Left lung (tissue), 10 donors: ENCODE data around the gene ID2. TPM values are rescaled to one million over a fixed set of nuclear protein-coding genes. Genes with fewer than 3 reads are reported as not detected.

Source experiments
- ATAC-seq: fragments of 200-7000 bp; cut with Tn5 transposase; one replicate; pipeline ENCODE4 v1.9.1; 2020; ENCODE audit warnings: moderate library complexity
- DNase-seq, 4 donors: peaks; one replicate each; pipeline ENCODE4 v3.0.0-alpha.2; 2013 to 2020
- H3K27ac ChIP-seq, 2 donors: fragments of 200-600 bp; sonication (generic) in 1 of 2; one replicate each; pipeline versions ENCODE4 v1.5.0 to v1.8.0; 2020 to 2021
- H3K27me3 ChIP-seq, 2 donors: fragments of 200-600 bp; sonication (generic) in 1 of 2; one replicate each; pipeline versions ENCODE4 v1.5.0 to v1.8.0; 2020 to 2021
- H3K36me3 ChIP-seq, 2 donors: fragments of 200-600 bp; sonication (generic) in 1 of 2; one replicate each; pipeline versions ENCODE4 v1.5.0 to v1.8.0; 2020 to 2021
- H3K4me1 ChIP-seq, 2 donors: fragments of 200-600 bp; one replicate each; pipeline ENCODE4 v1.8.0; 2021
- H3K4me3 ChIP-seq, 2 donors: fragments of 200-600 bp; sonication (generic) in 1 of 2; one replicate each; pipeline versions ENCODE4 v1.5.0 to v1.8.0; 2020 to 2021; ENCODE audit warnings: mild to moderate bottlenecking in 1 of 2
- H3K9me3 ChIP-seq, 2 donors: fragments of 200-600 bp; sonication (generic) in 1 of 2; one replicate each; pipeline versions ENCODE4 v1.5.0 to v1.8.0; 2020 to 2021
- intact Hi-C, 2 donors: fragments of 100-400 bp; cut with DNase I; formaldehyde crosslinking; loops; one replicate each; pipeline versions ENCODE4 v1.11.2 to v1.14.2; 2022
- polyA plus RNA-seq, 6 donors: library from polyadenylated mRNA; unstranded; fragments of 120-200 nt; gene quantifications; one replicate each; pipeline ENCODE4 v1.2.1, GENCODE V29; 2013; ENCODE audit not compliant: insufficient read length in 6 of 6
- total RNA-seq, 2 donors: library from RNA; stranded (reverse); fragmentation: NEBNext Ultra II Directional; extraction: Animal tissue kit (Norgen Biotek cat#: 25700); gene quantifications; one replicate each; pipeline ENCODE4 v1.2.1, GENCODE V29; 2021
- TF ChIP-seq, protein P1 (sequence below), 2 donors: fragments of 200-600 bp; sonication (generic) in 1 of 2; IDR thresholded peaks; one replicate each; pipeline versions ENCODE4 v1.5.0 to v1.8.0; 2021; ENCODE audit warnings: antibody characterized with exemption in 2 of 2
- donor health status: DM: no; HTN: yes; CAD: no.
- donor health status: DM: no; HTN: no; CAD: no.

Gene ID2
- total and polyA plus RNA-seq, 8 donors = 67.5 to 499 (median 347) TPM

- Histone ChIP-seq H3K36me3 (no peaks in the 10 kb centered on the region), H3K9me3 (peaks cover 0 to 6% of the 10 kb centered on the region in 2 donors), H3K27me3 (no peaks in the 10 kb centered on the region), H3K4me1 (peaks cover 0 to 16% of the 10 kb centered on the region in 2 donors), H3K4me3 (no peak overlapping the region), H3K27ac (no peak overlapping the region)
- DNase-seq (peak in 1 of 4 donors; percentile 71), ATAC-seq (no peak)
- TF ChIP-seq, protein P1, sequence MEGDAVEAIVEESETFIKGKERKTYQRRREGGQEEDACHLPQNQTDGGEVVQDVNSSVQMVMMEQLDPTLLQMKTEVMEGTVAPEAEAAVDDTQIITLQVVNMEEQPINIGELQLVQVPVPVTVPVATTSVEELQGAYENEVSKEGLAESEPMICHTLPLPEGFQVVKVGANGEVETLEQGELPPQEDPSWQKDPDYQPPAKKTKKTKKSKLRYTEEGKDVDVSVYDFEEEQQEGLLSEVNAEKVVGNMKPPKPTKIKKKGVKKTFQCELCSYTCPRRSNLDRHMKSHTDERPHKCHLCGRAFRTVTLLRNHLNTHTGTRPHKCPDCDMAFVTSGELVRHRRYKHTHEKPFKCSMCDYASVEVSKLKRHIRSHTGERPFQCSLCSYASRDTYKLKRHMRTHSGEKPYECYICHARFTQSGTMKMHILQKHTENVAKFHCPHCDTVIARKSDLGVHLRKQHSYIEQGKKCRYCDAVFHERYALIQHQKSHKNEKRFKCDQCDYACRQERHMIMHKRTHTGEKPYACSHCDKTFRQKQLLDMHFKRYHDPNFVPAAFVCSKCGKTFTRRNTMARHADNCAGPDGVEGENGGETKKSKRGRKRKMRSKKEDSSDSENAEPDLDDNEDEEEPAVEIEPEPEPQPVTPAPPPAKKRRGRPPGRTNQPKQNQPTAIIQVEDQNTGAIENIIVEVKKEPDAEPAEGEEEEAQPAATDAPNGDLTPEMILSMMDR (IDR thresholded peaks at IDR 0.05) = no peak
- intact Hi-C loops = no loop called here
Observed at GRCh38 chr2:8646731-8647461, 35.0 kb upstream of the ID2 start.

DNA sequence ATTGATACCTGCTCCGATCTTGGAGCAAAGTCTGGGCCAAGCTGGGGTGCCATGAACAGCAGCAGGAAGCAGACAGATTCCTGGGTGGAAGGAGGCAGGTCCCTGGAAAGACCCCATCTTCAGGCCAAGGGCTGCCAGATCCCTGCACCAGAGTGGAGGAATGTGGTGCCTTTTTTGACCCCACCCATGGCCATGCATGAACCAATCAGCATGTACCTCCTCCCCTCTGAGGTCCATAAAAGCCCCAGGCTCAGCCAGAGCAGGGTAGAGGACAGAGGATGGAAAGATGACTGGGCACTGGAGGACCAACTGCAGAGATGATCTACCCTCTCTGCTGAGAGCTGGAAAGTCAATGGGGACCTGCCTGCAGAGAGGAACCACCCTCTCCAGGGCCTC, 34.4 kb upstream of the ID2 start:
- Histone ChIP-seq H3K9me3 (peaks cover 0 to 6% of the 10 kb centered on the region in 2 donors), H3K4me1 (peaks cover 0 to 16% of the 10 kb centered on the region in 2 donors), H3K4me3 (no peak overlapping the region), H3K27ac (no peak overlapping the region), H3K27me3 (no peaks in the 10 kb centered on the region), H3K36me3 (no peaks in the 10 kb centered on the region)
- TF ChIP-seq, protein P1 (IDR thresholded peaks at IDR 0.05) = no peak
- DNase-seq (peak in 1 of 4 donors; percentile 19), ATAC-seq (no peak)
- intact Hi-C loops = no loop called here

DNA sequence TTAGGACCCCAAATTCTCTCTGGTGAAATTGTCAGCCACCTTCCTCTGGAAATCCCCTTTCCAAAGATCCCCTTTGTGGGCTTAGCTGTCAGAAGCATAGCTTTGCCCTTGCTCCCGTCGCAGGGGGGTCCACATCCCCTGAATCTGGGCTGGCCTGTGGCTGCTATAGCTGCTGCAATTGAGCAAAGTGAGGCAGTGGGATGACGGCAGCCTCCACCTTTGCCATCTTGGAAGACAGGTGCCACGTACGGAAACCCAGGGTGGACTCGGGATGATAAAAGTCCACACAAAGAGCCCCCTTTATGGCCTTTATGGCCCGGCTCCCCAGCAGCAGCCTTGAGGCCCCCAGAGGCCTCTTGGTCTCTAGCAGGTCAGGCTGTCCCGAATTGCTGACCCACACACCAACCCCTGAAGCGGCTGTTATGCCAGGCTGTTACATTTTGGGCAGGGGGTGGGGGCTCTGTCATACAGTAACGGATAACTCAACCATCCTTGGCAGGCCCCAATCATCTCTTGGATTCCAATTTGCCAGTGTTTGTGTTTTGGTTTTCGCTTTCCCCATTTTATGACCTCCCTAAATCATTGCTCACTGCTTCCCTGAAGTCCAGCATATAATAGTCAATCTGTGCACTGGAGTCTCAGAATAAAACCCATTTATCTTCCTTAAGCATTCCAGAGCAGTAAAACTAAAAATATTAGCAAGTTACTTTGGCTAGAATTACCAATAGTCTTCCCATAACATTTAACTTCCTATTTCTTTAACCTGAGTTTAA, 33.2 kb upstream of the ID2 start:
- intact Hi-C loops = no loop called here

GRCh38 chr2:8649718-8650117, 32.1 kb upstream of the ID2 start:
- intact Hi-C loops = no loop called here
- Histone ChIP-seq H3K27ac (no peak overlapping the region), H3K36me3 (no peaks in the 10 kb centered on the region), H3K4me1 (peaks cover 0 to 6% of the 10 kb centered on the region in 2 donors), H3K4me3 (no peak overlapping the region), H3K27me3 (no peaks in the 10 kb centered on the region), H3K9me3 (peaks cover 0 to 6% of the 10 kb centered on the region in 2 donors)
- TF ChIP-seq, protein P1 (IDR thresholded peaks at IDR 0.05) = no peak
- DNase-seq (no peak), ATAC-seq (no peak)

More for the DNA sequence above, 33.2 kb upstream of the ID2 start:
- Histone ChIP-seq H3K9me3 (peaks cover 0 to 6% of the 10 kb centered on the region in 2 donors), H3K4me1 (peaks cover 0 to 16% of the 10 kb centered on the region in 2 donors), H3K4me3 (no peak overlapping the region), H3K27me3 (no peaks in the 10 kb centered on the region), H3K36me3 (no peaks in the 10 kb centered on the region), H3K27ac (no peak overlapping the region)
- TF ChIP-seq, protein P1 (IDR thresholded peaks at IDR 0.05) = no peak
- ATAC-seq (no peak), DNase-seq (peak in 1 of 4 donors; percentile 15)

DNA sequence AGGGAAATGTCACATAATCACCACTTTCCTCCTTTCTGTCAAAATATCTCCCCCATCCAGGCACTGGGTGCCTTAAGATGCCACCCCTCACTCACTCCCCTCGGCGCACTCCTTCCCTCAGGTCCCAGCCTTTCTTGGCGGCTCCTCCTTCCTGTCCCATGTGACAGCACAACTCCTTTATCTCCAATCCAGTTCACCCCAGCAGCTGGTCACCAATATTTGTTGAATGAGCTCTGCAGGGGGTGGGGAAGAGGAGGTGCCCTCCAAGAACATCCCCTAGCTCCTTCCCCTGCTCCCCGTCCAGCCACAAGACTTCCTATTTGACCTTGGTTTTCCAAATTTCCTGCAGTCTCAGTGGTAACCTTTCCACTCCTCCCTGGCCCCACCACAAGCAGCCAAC, 31.6 kb upstream of the ID2 start:
- TF ChIP-seq, protein P1 (IDR thresholded peaks at IDR 0.05) = no peak
- no peaks in the 10 kb centered on the region for H3K27me3 ChIP-seq
- intact Hi-C loops = no loop called here
- H3K4me1 ChIP-seq = peaks cover 0 to under 1% of the 10 kb centered on the region in 2 donors
- no peak overlapping the region for H3K4me3 ChIP-seq
- DNase-seq = no peak
- peaks cover 0 to 6% of the 10 kb centered on the region in 2 donors for H3K9me3 ChIP-seq
- H3K36me3 ChIP-seq = no peaks in the 10 kb centered on the region
- H3K27ac ChIP-seq = no peak overlapping the region
- ATAC-seq = no peak
